Stimulated activated CD4-positive, alpha-beta T cell treated with anti-CD3 and anti-CD28 coated beads, TNF-alpha, amount 100 ng/mL, for 48 hours (primary cell): ENCODE results near the gene ROGDI.

Source experiments
- DNase-seq, 3 donors: peaks; one replicate each; pipeline ENCODE4 v3.0.0-alpha.2; 2020; ENCODE audit warnings: low read depth in 3 of 3

ROGDI gene

DNA sequence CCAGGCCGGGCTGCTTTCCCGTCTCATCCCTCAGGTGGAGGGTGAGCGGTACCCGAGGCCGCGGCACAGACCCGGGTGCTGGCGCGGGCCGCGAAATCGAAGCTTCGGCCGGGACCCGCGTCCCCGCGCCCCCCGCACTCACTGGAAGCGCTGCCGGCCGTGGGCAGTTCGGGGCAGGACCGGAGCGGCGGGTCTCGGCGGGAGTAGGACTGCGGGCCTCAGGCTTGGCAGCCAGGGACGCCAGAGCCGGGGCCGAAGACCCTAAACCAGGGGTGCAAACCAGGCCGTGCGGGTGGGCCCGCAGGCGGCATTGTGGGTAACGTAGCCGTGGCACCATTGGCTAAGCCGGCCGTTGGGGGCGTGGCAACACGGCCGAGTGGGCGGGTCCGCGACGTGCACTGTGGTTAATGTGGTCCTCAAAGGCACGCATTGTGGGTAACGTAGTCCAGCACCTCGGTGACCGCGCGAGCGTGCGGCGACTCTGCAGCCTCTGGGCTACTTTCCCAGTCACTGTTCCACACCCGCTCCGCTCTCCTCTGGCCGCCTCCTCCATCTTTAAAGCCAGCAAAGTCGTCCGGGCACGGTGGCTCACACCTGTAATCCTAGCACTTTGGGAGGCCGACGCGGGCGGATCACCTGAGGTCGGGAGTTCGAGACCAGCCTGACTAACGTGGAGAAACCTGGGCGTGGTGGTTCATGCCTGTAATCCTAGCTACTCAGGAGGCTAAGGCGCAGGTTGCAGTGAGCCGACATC, 35.4 kb downstream of the ROGDI start, which contains the start of gene ZNF500:
Gene ZNF500, minus strand, starts transcription at position 288 of the 754 bp plus-strand sequence. CDS start 1,184 bp downstream, outside the sequence.
- peak; percentile 93 to 95 (median 94) for DNase-seq

DNA sequence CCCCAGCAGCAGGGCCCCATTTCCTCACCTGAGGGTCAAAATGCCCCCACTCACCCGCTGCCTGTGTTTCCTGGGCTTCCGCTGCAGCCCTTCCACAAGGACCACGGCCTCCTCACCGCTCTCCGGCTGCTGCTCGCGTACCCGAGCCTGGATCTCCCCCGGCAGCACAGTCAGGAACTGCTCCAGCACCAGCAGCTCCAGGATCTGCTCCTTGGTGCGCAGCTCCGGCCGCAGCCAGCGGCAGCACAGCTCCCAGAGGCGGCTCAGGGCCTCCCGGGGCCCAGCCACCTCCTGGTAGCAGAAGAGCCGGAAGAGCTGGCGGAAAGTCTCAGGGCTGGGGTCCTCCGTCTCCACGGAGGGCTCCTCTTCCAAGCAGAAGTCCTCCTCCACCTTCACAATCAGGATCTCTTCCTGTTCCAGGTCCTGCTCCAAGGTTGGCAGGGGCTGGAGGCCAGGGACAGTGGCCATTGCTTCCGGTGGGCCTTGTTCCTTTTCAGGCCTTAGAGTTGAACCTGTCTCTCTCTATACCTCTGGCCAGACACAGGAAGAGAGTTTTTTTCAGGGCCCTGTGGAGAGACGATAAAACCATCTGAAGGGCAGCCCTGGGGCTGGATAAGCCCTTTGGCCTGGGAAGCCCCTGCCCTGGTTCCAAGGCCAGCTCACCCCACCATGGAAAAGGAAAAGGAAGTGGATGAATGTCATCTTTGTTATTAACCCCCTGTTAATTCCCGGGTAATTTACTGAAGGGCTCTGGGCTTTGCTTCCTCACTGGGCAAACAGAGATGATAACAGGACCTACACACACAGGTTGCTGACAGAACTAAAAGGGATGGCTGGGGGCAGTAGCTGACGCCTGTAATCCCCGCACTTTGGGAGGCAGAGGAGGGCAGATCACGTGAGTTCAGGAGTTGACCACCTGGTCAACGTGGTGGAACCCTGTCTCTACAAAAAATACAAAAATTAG, 36.6 kb downstream of the ROGDI start:
- DNase-seq, result no peak

DNA sequence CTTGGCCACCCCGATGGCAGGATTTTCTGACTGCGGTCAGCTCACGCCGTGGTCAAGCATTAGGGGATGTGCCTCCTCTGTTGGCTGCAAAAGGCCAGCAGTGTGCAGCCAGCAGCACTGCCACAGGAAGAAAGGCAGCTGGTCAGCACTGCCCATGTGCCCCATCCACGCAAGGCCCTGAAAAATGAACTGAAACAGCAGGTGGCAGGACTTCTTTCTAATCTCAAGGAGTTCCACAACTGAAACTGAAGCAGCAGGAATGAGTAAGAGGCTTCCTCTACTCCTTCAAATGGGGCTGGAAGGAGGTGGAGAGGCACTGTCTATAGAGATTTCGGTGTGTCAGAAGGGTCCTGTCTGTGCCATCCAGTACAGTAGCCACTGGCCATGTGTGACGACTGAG, 38.6 kb downstream of the ROGDI start:
- no peak for DNase-seq

DNA sequence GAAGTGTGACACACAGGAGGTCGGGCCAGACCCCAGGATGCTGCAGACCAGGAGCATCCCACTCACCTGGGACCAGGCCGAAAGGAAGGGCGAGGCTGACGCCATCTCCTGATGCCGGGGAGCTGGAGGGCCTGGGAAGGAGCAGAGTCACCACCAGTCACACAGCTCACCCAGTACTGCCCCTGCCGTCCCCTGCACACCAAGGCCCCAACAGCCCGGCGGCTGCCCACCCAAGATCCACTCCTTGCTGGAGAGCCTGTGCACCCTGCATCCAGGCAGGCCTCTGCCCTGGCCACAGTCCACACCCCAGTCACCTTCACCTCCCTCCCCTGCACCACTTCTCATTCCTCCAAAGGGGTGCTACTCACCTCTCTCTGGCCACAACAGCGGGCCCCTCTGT, 40.2 kb downstream of the ROGDI start:
- DNase-seq, result no peak

DNA sequence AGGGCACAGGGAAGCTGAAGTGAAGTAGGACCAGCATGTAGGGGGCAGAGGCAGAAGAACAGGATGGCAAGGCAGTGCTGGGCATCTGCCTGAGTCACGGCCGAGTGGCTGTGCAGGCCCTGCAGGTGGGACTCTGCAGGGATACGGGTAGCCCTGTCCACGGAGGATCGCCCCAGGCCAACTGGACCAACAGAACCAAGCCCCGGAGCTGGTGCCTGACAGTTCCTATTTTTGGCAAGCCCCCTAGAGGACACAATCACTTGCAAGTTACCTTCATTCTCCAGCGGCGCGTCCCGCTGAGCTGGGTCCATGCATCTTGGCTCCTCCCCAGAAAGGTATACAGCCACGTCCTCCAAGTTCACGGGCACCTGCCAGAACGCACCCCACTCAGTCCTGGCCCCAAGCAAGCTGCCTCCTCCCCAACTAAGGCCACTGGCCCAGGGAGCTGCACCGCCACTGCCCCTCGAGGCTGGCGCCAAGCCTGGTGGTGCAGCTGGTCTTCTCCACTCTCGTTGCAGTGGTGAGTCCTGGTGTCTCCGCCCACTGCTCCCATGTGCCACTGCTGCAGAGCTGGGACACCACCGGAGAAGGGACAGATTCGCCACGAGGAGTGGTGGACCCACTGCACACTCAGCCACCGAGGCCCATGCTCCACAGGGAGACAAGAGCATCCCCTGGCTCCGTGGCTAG, 42.1 kb downstream of the ROGDI start:
- no peak for DNase-seq

DNA sequence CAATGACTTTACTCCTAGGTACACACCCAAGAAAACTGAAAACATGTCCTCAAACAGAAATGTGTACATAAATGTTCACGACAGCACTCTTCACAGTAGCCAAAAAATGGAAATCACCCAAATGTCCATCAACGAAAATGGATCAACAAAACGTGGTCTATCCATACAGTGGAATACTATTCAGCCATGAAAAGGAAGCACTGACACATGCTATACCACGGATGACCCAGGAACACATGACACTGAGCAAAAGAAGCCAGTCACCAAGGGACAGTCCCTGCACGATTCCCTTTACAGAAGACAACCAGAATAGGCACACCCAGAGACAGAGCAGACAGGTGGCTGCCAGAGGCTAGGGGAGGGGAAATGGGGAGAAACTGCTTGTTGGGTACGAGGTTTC, 46.7 kb downstream of the ROGDI start:
- no peak for DNase-seq

DNA sequence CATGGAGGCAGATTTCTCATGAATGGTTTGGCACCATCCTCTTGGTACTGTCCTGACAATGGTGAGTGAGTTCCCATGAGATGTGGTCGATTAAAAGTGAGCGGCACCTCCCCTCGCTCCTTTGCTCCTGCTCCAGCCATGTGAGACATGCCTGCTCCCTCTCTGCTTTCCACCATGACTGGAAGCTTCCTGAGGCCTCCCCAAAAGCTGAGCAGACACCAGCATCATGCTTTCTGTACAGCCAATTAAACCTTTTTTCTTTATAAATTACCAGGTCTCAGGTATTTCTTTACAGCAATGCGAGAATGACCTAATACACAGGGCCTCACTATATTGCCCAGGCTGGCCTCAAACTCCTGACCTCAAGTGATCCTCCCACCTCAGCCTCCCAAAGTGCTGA, 47.6 kb downstream of the ROGDI start:
- DNase-seq, result no peak

DNA sequence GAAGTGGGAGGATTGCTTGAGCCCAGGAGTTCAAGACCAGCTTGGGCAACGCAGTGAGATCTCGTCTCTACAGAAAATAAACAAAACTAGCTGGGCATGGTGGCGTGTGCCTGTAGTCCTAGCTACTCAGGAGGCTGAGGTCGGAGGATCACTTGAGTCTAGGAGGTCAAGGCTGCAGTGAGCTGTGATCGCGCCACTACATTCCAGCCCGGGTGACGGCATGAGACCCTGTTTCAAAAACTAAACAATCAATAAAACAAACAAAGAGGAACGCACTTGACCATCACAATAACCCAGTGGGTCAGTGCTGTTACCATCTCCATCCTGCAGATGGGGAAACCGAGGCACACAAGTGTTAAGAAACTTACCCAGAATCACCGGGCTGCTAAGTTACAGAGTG, 49.2 kb downstream of the ROGDI start:
- no peak for DNase-seq

DNA sequence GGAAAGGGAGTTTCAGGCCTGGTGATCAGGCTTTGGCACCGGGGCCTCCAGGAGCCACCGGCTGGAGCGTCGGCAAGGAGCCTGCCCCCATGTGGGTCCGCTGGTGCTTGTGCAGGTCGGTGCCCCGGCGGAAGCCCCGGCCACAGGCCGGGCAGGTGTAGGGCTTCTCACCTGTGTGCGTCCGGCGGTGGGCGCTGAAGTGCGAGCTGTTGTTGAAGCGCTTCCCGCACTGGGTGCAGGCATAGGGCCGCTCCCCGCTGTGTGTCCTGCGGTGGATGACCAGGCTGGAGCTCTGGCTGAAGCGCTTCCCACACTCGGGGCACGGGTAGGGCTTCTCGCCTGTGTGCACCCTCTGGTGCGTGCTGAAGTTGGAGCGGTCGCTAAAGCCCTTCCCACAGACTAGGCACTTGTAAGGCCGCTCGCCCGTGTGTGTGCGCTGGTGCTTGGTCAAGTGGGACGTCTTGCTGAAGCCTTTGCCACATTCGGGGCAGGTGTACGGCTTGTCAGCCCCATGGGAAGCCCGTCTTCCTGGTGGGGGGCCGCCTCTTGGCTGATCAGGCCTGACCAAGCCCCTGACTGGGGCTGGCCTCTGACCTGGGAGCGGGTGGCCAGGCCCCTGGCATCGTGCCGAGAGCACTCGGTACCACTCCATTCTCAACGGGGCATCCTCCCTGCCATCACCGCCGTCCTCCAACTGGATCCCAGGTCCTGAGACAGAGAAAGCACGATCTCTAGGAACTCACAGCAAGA, 49.9 kb downstream of the ROGDI start:
- DNase-seq, result no peak

DNA sequence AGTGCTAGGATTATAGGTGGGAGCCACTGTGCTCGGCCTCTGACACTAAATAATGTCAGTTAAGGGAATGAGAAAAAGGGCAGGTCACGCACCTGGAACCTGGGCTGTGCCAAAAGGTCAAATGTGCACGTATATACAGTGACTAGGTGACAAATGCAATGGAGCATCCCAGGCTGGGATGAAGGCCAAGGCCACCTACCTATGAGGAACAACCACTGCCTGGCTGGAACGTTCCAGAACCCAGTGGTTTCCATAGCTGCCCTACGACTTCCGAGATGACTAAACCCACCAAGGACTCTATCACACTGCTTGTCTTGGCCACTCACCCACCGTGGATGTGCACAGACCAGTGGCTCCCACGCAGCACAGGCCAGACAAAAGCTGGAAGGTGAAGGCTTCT, 51.5 kb downstream of the ROGDI start:
- DNase-seq, result no peak

DNA sequence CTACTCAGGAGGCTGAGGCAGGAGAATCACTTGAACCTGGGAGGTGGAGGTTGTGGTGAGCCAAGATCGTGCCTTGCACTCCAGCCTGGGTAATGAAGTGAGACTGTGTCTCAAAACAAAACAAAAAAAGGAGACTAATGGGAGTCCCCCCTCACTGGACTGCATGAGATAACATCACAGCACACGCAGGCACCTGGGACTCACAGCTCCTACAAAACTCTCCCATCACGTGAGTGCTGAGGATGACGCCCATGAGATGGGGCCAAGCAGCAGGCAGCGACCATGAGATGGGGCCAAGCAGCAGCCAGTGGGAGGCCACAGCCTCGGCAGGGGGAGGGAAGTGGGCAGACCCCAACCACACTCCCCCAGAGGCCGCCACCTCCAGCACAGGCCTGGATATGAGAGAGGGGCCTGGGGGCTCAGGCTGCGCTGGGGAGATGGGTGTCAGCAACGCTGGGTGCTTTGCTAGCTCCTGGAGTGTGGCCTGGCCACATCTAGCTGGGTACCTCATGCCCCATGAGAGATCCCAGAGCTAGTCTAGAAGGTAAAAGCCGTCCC, 52.7 kb downstream of the ROGDI start:
- DNase-seq, result no peak

DNA sequence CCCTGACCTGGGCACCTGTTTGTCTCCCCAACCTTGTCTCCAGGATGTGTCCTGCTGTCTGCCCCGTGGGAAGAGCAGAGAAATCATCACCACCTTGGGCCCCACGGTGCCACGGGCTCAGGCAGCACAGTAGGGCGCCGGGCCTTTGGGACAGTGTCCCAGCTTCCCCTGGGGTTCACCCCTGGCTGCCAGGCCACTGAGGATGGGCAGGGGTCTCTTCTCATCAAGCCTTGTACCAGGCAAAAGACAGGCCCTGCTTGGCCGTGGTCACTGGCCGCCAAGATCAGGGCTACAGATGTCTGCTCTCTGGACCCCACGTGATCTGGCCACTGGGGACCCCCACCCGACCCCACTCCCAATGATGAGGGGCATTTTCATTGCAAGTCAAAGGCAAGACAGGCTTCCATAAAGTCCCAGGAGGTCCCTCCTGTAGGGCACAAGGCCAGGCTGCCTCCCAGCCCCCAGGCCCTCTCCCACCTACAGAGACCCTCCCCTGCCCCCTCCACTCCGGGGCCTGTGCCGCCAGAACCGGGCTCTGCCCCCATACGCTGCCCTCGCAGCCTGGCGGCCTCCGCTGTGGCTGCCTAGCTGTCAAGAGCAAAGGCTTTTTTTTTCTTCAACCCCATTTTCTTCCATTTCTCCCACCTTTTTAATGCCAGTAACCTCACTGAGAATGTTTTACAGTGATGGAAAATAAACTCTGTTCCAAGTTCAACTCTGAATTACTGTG, 53.6 kb downstream of the ROGDI start:
- no peak for DNase-seq

DNA sequence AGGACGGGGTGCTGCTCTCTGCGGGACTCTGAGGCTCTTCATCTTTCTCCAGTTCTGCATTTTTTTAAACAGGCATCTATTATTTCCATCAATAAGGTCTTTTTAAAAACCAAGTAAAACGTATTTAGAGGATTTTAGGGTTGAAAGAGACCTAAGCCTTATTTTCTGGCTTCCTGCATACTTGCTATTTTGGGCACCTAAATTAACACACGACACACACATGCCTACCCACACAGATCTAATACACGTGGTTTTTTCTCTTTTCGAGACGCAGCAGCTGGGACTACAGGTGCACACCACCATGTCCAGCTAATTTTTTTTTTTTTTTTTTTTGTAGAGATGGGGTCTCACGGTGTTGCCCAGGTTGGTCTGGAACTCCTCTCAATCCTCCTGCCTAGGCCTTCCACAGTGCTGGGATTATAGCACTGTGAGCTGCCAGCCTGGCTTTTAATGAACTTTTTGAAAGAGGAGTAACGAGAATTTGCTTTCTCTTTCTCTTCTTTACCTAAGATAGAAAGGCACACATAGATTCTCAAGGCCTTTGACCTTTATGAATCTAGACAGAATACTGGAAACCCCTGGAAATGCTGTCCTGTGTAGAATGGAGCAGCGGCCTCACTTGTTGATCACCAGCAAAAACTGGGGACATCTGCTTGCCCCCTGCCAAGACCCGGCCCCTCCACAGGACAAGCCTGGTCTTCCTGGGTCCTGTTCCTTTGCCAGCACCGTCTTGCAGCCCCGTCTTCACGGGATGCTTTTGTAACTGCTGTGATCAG, 54.3 kb downstream of the ROGDI start:
- DNase-seq, result no peak

DNA sequence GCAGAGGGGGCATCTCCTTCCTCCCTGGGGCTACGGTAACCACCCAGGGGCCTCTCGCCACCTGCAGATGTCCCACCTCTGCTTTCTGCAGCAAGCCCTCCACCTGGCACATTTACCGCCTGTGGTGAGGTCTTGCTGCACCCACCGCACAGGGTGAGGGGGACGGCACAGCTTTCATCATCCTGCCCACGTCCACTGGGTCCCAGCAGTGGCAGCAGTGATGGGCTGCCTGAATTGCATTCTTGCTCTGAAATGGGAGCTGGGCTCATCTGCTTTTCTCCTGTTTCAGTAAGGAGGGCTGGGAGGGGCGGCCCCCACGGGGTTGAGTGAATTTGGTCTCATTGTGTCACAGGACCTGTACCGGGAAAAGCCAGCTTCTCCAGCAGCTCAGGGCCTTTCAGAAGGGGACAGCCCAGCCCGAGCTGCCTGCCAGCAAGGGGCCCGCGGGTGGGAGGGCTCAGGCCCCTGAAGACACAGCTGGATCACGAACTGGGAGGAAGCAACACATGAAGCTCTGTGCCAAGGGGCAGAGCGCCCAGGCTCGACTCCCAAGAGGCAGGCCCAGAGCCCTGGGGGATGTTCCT, 55.4 kb downstream of the ROGDI start:
- DNase-seq, result no peak
